ENCODE measurements around the gene AGER. TPM values are rescaled to one million over a fixed set of nuclear protein-coding genes. Genes with fewer than 3 reads are reported as not detected.

AGER gene
- total RNA-seq, 2 donors from 2014 or later = 3.0 to 4.9 TPM

DNA sequence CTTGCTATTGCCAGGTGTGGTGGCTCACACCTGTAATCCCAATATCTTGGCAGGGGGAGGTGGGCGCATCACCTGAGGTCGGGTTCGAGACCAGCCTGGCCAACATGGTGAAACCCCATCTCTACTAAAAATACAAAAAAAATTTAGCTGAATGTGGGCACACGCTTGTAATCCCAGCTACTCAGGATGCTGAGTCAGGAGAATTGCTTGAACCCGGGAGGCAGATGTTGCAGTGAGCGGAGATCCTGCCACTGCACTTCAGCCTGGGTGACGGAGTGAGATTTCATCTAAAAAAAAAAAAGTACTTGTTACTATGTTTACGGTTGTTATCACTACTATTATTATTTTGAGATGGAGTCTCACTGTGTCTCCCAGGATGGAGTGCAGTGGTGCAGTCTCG is 27.2 kb downstream of the AGER start:
- TF ChIP-seq, protein P1, sequence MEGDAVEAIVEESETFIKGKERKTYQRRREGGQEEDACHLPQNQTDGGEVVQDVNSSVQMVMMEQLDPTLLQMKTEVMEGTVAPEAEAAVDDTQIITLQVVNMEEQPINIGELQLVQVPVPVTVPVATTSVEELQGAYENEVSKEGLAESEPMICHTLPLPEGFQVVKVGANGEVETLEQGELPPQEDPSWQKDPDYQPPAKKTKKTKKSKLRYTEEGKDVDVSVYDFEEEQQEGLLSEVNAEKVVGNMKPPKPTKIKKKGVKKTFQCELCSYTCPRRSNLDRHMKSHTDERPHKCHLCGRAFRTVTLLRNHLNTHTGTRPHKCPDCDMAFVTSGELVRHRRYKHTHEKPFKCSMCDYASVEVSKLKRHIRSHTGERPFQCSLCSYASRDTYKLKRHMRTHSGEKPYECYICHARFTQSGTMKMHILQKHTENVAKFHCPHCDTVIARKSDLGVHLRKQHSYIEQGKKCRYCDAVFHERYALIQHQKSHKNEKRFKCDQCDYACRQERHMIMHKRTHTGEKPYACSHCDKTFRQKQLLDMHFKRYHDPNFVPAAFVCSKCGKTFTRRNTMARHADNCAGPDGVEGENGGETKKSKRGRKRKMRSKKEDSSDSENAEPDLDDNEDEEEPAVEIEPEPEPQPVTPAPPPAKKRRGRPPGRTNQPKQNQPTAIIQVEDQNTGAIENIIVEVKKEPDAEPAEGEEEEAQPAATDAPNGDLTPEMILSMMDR (IDR thresholded peaks at IDR 0.05) = no peak
- no peak for TF ChIP-seq POLR2A (IDR thresholded peaks at IDR 0.05)
- intact Hi-C loops (cut with DNase I) = loop anchor here (5.0 kb wide), 1 partner anchor 40 kb away; no protein-coding TSS in a partner anchor
- no peaks in the 10 kb centered on the region for H3K27me3 ChIP-seq
- no peak for ATAC-seq
- H3K9me3 ChIP-seq = no peaks in the 10 kb centered on the region
- no peaks in the 10 kb centered on the region for H3K36me3 ChIP-seq (replicated peaks in 1 of 2; ENCODE audit: insufficient read depth in 1 of 2, low read depth in 2 of 2)
- DNase-seq = no peak
- WGBS, 2 donors = 87 to 89% methylated on average over 9 of the region's 9 CpGs
- no peak overlapping the region for H3K4me3 ChIP-seq
- peaks cover 25% of the 10 kb centered on the region for H3K4me1 ChIP-seq
- no peak overlapping the region for H3K27ac ChIP-seq

DNA sequence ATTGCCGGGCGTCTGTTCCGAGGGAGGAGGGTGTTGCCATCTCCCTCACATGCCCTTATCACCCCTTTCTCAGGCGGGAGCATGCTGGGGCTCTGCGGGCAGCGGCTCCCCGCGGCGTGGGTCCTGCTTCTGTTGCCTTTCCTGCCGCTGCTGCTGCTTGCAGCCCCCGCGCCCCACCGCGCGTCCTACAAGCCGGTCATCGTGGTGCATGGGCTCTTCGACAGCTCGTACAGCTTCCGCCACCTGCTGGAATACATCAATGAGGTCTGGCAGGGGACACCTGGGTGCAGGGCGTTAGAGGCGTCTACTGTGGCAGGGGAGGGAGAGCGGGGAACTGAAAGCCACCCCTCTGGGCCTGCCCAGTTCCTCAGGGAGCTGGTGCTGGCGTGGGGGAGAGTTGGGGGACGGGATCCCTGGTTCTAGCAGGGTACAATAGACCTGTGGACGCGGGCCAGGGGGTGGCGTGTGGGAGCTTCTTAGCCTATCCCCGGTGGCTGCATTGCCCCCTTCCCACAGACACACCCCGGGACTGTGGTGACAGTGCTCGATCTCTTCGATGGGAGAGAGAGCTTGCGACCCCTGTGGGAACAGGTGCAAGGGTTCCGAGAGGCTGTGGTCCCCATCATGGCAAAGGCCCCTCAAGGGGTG is 29.4 kb downstream of the AGER start:
- intact Hi-C loops (cut with DNase I) = loop anchor here (5.0 kb wide), 1 partner anchor 37 kb away; no protein-coding TSS in a partner anchor
- WGBS, 2 donors = 2 to 8% methylated on average over 14 to 34 of the region's 34 CpGs
- ATAC-seq = peak; percentile 78
- no peaks in the 10 kb centered on the region for H3K27me3 ChIP-seq
- peaks cover 25% of the 10 kb centered on the region for H3K4me1 ChIP-seq
- TF ChIP-seq, protein P1 (IDR thresholded peaks at IDR 0.05) = peak; percentile 23 to 79 (median 68)
- peak in 2 of 3 donors; percentile 39 to 48 for TF ChIP-seq POLR2A (IDR thresholded peaks at IDR 0.05)
- peak overlapping the region; percentile 72 for H3K4me3 ChIP-seq
- no peaks in the 10 kb centered on the region for H3K36me3 ChIP-seq (replicated peaks in 1 of 2; ENCODE audit: insufficient read depth in 1 of 2, low read depth in 2 of 2)
- H3K9me3 ChIP-seq = no peaks in the 10 kb centered on the region
- H3K27ac ChIP-seq = peak overlapping the region; percentile 35 to 90 (median 77)
- DNase-seq = peak; percentile 73 to 85 (median 80)

DNA sequence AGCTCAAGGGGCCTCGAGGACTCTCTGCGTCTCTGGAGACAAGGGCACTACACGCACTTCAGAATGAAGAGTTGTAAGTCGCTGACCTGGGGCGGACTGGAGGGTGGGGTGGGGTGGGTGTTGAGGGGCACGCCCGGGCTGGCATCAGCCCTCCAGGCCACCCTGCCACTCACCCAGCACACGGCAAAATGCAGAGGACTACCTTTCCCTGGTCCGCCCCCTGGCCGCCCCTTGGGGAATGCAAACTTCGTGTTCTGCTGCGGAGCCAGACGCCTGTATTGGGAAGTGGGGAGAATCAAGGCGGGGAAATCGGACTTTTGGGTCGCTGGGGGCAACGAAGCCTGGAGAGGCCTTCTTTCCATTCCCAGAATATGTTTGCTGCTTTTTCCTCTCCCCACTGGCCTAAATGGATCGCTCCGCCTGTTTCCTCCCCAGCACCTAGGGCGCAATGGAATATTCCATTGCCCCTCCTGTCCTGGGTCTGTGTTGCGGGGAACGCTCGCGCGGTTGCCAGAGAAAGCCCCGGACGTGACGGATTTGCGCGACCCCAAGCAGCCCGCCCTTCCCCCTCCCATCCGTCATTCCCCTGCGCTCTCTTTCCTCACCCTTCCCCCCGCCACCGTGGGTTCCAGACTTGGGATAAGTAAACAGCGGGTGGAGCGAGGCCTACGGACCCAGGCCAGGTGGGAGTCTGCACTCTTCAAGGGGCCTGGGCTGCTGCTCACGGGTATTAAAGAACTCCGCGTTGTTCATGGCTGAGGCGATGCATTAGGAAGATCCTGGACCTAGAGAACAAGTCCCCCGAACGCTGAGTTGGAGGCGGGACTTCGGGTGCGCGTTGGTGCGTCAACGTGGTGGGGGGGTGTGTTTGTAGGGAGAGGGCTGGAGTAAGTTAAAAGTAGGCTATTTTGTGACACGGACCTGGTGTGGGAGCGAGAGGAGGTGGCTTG is 30.2 kb downstream of the AGER start, which contains the start of gene PPT2:
TSS of gene PPT2 (plus strand) at position 578 of the 950 bp plus-strand sequence. CDS start 454 bp downstream, outside the sequence.
- H3K9me3 ChIP-seq = no peaks in the 10 kb centered on the region
- peak; percentile 77 to 90 (median 82) for DNase-seq
- no peaks in the 10 kb centered on the region for H3K36me3 ChIP-seq (replicated peaks in 1 of 2; ENCODE audit: insufficient read depth in 1 of 2, low read depth in 2 of 2)
- TF ChIP-seq, protein P1 (IDR thresholded peaks at IDR 0.05) = peak in 4 of 7 experiments; percentile 7 to 32 (median 28)
- TF ChIP-seq POLR2A (IDR thresholded peaks at IDR 0.05) = peak in 1 of 3 donors; percentile 16
- peak within 1 kb of the TSS; percentile 72 for H3K4me3 ChIP-seq
- peaks cover 29% of the 10 kb centered on the region for H3K4me1 ChIP-seq
- WGBS, 2 donors = 2 to 3% methylated on average over 18 to 52 of the region's 52 CpGs
- H3K27me3 ChIP-seq = peaks cover 0 to under 1% of the 10 kb centered on the region in 2 donors
- peak within 1 kb of the TSS; percentile 35 to 90 (median 77) for H3K27ac ChIP-seq
- intact Hi-C loops (cut with DNase I) = no loop called here
- peak; percentile 81 for ATAC-seq

DNA sequence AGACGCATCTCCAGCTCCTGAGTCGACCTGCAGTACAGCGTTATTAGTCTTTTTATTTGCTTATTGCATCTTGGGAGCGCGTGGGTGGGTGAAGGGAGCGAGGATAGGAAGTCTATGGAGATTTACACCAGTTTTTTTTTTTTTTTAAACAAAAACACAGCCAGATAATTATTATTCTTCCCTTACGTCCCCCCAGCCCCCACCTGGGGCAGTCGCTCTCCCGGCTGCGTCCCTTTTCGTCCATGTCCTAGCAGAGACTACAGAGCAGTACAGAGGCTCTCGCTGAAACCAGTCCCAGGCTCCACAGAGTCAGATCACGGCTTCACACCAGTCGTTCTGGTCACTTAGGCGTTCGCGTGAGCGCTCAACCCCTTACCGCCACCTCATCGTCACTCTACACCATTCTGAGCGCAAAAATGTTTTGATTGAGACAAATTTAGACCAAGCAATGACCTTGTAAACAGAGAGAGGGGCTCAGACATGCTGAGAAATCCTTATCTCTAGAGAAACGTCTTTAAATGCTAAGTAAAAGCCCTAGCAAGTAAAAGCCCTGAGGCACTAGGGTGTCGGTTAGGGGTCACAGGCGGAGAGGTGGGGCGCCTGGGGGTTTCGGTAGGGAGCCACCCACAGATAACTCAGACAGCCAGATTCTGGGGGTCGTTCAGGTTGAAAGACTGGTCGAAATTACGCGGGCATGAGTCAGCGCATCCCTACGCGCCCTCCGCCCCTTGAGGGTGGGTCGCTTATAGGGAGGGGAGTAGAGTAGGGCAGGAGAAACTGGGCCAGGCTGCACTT is 31.1 kb downstream of the AGER start:
- peaks cover 38% of the 10 kb centered on the region for H3K4me1 ChIP-seq
- TF ChIP-seq POLR2A (IDR thresholded peaks at IDR 0.05) = no peak
- TF ChIP-seq, protein P1 (IDR thresholded peaks at IDR 0.05) = no peak
- intact Hi-C loops (cut with DNase I) = no loop called here
- DNase-seq (no peak), ATAC-seq (no peak)
- peak overlapping the region in 1 of 2 donors; percentile 72 for H3K4me3 ChIP-seq
- H3K36me3 ChIP-seq (replicated peaks in 1 of 2; ENCODE audit: insufficient read depth in 1 of 2, low read depth in 2 of 2) = no peaks in the 10 kb centered on the region
- peaks cover 0 to 8% of the 10 kb centered on the region in 2 donors for H3K27me3 ChIP-seq
- peak overlapping the region; percentile 35 to 90 (median 77) for H3K27ac ChIP-seq
- no peaks in the 10 kb centered on the region for H3K9me3 ChIP-seq
- WGBS, 2 donors = 38 to 50% methylated on average over 35 of the region's 35 CpGs
